ENCODE results near the gene TMEM108.

TMEM108 gene

DNA sequence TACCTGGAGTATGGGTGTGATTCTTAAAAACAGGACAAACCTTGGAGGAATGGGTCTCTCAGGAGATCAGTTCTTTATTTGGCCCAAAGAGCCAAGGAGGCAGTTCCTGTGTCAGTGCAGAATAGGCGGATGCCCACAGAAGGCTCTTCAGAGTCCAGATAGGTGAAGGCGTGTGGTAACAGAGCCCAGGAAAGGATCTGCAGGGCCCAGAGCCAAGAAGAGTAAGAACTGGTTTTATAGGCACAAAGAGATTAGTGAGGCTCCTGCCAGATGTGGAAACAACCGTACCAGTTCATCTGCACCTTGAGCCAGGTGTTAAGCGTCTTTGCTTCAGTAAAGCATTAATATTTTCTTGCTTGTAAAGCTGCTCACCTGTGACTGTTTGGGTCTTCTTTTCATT, 221.6 kb downstream of the TMEM108 start:
- ATAC-seq: no peak
- TF ChIP-seq SNAI2 (CRISPR knock-in tag; IDR thresholded peaks at IDR 0.05) (no peak), TOX (CRISPR knock-in tag; IDR thresholded peaks at IDR 0.05; ENCODE audit: borderline replicate concordance) (no peak), TSHZ2 (CRISPR knock-in tag; IDR thresholded peaks at IDR 0.05) (no peak), RARB (CRISPR knock-in tag; IDR thresholded peaks at IDR 0.05) (no peak), ZNF8 (CRISPR knock-in tag; IDR thresholded peaks at IDR 0.05) (no peak), POU6F1 (CRISPR knock-in tag; IDR thresholded peaks at IDR 0.05; ENCODE audit: borderline replicate concordance, low read depth) (no peak)

GRCh38 chr3:133262333-133262732, 224.1 kb downstream of the TMEM108 start:
- no peak for TF ChIP-seq TSHZ2 (CRISPR knock-in tag; IDR thresholded peaks at IDR 0.05)
- TF ChIP-seq, protein P1, sequence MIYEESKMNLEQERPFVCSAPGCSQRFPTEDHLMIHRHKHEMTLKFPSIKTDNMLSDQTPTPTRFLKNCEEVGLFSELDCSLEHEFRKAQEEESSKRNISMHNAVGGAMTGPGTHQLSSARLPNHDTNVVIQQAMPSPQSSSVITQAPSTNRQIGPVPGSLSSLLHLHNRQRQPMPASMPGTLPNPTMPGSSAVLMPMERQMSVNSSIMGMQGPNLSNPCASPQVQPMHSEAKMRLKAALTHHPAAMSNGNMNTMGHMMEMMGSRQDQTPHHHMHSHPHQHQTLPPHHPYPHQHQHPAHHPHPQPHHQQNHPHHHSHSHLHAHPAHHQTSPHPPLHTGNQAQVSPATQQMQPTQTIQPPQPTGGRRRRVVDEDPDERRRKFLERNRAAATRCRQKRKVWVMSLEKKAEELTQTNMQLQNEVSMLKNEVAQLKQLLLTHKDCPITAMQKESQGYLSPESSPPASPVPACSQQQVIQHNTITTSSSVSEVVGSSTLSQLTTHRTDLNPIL (CRISPR knock-in tag; IDR thresholded peaks at IDR 0.05; ENCODE audit: low read depth): no peak
- peak; percentile 69 for TF ChIP-seq ZNF70 (CRISPR knock-in tag; IDR thresholded peaks at IDR 0.05)
- TF ChIP-seq TCF4 (CRISPR knock-in tag; IDR thresholded peaks at IDR 0.05; ENCODE audit: borderline replicate concordance): no peak
- no peak for TF ChIP-seq RARB (CRISPR knock-in tag; IDR thresholded peaks at IDR 0.05)
- ATAC-seq: no peak

DNA sequence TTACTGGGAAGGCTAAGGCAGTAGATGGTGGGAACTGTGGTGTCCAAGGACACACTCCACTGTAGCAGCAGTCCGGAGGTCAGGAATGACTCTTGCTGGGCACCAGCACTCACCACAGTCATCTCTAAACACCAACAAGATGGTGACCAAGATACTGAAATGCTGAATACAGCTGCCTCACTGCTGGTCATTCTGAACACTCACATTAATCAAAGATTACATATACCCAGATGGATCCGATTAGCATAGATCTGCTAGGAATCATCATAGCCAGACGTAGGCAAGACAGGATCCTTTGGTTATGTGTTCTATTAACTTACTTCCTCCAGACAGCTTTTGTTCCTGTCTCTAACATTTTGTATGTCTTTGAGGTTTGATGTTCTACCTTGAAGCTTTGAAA, 226.7 kb downstream of the TMEM108 start:
- ATAC-seq: peak; percentile 92
- TF ChIP-seq TCF4 (CRISPR knock-in tag; IDR thresholded peaks at IDR 0.05; ENCODE audit: borderline replicate concordance): peak; percentile 82; the same call in 1 of the 2 replicates
- TF ChIP-seq ZFP30 (CRISPR knock-in tag; IDR thresholded peaks at IDR 0.05): no peak

GRCh38 chr3:133268726-133269134, 230.5 kb downstream of the TMEM108 start:
- no peak; the same call in 2 of the 3 replicates for ATAC-seq
- TF ChIP-seq TSHZ2 (CRISPR knock-in tag; IDR thresholded peaks at IDR 0.05) (peak; percentile 63; the same call in 1 of the 2 replicates), TOX (CRISPR knock-in tag; IDR thresholded peaks at IDR 0.05; ENCODE audit: borderline replicate concordance) (no peak), ZNF70 (CRISPR knock-in tag; IDR thresholded peaks at IDR 0.05) (0 out of 2 replicates have a peak, but pooled peaks have one; percentile 5), CSDC2 (CRISPR knock-in tag; IDR thresholded peaks at IDR 0.05) (no peak), OSR1 (CRISPR knock-in tag; IDR thresholded peaks at IDR 0.05) (no peak), POU6F1 (CRISPR knock-in tag; IDR thresholded peaks at IDR 0.05; ENCODE audit: borderline replicate concordance, low read depth) (no peak), ZC3H10 (CRISPR knock-in tag; IDR thresholded peaks at IDR 0.05) (no peak), ZNF8 (CRISPR knock-in tag; IDR thresholded peaks at IDR 0.05) (no peak), ZFP3 (CRISPR knock-in tag; IDR thresholded peaks at IDR 0.05) (no peak), TCF4 (CRISPR knock-in tag; IDR thresholded peaks at IDR 0.05; ENCODE audit: borderline replicate concordance) (peak; percentile 87), RARB (CRISPR knock-in tag; IDR thresholded peaks at IDR 0.05) (no peak), SNAI2 (CRISPR knock-in tag; IDR thresholded peaks at IDR 0.05) (0 out of 2 replicates have a peak, but pooled peaks have one; percentile 16)
- TF ChIP-seq, protein P2, sequence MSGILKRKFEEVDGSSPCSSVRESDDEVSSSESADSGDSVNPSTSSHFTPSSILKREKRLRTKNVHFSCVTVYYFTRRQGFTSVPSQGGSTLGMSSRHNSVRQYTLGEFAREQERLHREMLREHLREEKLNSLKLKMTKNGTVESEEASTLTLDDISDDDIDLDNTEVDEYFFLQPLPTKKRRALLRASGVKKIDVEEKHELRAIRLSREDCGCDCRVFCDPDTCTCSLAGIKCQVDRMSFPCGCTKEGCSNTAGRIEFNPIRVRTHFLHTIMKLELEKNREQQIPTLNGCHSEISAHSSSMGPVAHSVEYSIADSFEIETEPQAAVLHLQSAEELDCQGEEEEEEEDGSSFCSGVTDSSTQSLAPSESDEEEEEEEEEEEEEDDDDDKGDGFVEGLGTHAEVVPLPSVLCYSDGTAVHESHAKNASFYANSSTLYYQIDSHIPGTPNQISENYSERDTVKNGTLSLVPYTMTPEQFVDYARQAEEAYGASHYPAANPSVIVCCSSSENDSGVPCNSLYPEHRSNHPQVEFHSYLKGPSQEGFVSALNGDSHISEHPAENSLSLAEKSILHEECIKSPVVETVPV (CRISPR knock-in tag; IDR thresholded peaks at IDR 0.05): no peak
